NCI-H1694 treated with DMSO at 0.1 percent for 48 hours (cell line): Measurements from ENCODE around the gene TCF21.

ENCODE experiments used
- DNase-seq: peaks from one replicate; lab custom pipeline; 2025; lab: John Stamatoyannopoulos, UW

The TCF21 gene

DNA sequence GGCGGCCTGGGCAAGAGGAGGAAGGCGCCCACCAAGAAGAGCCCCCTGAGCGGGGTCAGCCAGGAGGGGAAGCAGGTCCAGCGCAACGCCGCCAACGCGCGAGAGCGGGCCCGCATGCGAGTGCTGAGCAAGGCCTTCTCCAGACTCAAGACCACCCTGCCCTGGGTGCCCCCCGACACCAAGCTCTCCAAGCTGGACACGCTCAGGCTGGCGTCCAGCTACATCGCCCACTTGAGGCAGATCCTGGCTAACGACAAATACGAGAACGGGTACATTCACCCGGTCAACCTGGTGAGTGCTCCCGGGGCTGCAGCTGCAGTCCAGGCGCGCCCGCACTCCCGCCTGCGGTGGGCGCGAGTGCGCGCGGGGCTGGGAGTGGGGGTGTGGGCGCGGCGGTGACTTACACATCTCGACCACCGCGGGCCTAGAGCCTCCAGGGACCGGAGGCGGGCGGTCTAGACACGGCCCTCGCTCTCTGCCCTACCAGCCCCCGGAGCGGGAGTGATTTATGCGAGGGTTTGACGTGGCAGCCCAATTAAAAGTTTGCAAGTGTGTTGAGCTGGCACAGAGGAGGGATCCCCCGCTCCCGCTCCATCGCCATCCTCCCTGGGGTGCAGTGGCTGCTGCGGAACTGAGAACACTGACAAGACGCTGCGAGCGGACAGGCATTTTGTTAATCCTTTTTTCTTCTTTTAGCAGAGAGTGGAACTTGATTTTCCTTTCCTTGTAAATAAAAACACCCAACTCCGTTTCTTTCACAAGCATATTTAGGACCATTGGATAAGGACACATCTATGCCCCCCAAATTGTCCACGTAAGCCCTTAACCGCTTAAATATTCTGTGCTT lies 867 bp downstream of the TCF21 start:
- no peak for DNase-seq

DNA sequence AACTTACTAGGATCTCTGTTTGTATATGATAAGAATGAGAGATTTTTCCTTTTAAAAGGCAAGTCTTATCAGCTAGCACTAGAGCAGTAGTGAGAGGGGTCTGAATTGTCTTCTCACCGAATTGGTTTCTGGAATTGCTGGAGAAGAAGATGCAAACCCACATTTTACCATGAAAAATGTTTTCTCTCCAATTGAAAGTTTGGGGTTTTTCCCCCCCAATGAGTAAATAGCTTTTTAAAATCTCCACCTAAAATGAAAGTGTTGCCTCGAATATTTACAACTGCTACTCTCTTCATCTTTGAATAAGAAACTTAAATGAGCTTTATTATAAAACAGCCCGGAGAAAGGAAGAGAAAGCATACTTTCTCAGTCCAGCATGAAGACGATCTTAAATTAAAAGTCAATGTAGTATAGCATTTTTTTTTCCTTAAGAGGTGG lies 1.8 kb downstream of the TCF21 start:
- no peak for DNase-seq

GRCh38 chr6:133891149-133891926 lies 2.4 kb downstream of the TCF21 start:
- peak; percentile 21 for DNase-seq

- no peak for DNase-seq
These were observed 3.3 kb downstream of the TCF21 start for GRCh38 chr6:133891927-133892812.

- DNase-seq, result no peak
These were observed 4.1 kb downstream of the TCF21 start for GRCh38 chr6:133892813-133893691.

DNA sequence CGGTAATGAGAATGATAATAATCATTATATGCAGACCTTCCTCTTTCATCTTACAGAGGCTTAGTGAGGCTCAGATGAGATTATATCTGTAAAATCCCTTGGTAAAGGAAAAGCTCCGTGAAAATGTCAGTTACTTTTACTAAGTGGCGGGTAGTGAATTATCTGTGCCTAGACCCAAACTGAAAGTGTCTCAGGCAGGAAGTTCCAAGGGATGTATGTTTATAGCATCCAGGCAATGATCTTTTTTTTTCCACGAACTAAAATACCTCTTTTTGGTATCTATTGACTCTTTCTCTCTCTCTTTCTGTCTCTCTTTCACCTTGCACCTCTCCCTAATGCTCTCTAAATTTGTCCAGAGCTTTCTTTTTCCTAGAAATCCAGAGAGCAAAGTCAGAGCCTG lies 5.0 kb downstream of the TCF21 start:
- no peak for DNase-seq

DNA sequence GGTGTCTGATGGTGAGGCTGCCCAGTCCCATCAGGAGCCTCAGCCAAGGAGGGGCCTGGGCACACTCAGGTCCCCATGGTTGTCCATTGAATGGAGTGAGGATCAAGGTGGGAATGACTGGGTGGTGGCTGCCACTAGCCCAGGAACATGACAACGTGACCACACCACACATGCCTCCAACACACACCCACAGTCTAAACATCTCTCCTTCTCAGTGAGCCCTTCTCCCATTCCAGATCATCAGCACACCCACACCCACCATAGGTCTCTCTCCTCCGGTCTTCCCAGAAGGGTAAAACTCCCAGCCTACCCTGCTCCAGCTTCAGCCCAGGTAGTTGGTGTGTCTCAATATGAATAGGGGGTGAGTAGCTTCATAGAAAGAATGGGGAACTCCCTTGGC lies 5.5 kb downstream of the TCF21 start:
- no peak for DNase-seq

- no peak for DNase-seq
These were observed 6.0 kb downstream of the TCF21 start for GRCh38 chr6:133894795-133895358.

DNA sequence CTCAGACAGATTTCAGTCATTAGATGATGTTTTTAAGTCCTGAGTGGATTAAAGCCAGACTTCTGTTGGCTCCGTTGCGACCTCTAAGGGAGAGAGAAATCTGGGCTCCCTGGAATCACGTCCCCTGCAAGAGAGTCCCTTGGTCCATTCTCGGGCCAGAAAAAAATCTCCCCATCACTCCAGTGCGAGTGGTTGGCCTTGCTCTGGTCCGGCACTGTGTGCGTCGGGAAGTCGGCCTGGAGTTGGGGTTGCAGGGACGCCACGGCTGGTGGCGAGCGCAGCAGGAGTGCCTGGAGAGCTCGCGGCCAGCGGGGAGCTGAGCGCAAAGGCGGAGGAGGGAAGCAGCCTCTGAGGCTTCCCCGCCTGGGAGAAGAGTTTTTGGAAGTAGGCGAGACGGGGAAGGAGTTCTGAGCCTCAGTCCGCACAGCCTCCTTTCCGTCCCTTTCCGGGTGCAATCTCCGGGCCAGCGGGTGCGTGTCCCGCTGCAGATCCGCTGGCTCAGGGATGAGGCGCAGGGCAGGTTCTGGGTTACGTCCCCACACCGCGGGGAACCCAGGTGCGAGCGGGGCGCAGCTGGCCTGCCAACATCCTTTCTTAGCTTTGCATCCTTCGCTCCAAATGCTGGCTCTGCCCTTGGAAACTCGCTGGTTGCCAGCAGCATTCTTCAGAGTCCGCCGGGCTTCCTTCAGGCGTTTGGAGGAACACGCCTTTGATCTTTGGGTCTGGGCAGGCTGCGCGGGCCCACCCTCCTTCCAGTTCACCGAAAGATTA lies 6.8 kb downstream of the TCF21 start:
- DNase-seq, result no peak

DNA sequence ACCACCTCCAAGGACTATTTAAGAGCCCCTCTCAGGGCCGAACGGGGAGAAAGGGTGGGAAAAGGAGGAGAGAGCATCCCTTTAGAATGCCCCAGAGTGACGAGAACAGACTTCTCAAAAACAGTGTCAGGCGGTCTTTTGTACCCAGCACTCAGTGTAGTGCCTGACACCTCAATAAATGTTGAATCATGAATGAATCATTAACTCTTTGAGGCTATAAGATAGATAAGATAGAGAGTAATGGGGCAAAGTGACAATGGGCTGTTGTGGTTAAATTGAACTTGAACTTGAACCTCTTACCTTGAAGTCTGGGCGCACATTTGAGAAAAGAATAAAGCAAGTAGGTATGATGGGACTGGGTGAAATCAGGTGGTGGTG lies 7.4 kb downstream of the TCF21 start:
- no peak for DNase-seq

- DNase-seq, result no peak
These were observed 9.3 kb downstream of the TCF21 start for GRCh38 chr6:133898263-133898662.

DNA sequence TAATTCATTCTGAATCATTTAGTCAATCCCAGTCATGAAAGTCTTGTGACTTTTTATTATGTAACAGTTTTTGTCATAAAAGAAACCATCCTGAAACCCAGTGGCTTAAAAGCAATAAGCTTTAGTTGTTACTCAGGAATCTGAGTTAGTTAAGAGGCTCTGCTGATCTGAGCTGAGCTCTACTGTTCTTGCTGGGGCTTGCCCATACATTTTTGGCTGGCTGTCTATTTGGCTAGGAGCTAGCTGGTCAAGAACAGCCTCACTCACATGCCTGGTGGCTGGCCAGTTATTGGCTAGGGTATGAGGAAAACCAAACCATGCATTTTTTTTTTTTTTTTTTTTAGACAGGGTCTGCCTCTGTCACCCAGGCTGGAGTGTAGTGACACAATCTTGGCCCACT lies 10.6 kb downstream of the TCF21 start:
- no peak for DNase-seq

- no peak for DNase-seq
These were observed 14.9 kb downstream of the TCF21 start for GRCh38 chr6:133903855-133904254.

- DNase-seq, result no peak
These were observed 17.1 kb downstream of the TCF21 start for GRCh38 chr6:133906050-133906449.

- DNase-seq, result peak; percentile 78
These were observed 27.8 kb downstream of the TCF21 start for GRCh38 chr6:133916650-133917151.

- DNase-seq, result no peak
These were observed 28.9 kb downstream of the TCF21 start for GRCh38 chr6:133917781-133918180.

- DNase-seq, result no peak
These were observed 29.5 kb downstream of the TCF21 start for GRCh38 chr6:133918208-133918930.

DNA sequence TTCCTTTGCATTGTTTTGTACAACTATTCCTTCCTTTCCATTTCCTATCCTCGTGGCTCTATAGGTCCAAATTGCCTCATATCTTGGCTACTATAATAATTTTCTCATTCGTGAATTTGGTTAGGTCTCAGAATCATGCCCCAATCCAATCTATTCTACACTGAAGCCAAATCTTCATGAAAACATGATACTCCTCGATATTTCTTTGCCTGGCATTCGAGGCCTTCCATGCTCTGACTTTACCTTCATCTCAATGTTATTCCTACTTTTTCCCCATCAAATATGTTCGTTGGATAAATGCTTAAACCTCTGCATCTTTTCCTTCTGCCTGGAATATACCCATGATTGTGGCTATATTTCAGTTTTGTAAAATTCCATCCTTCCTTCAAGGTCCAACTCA lies 30.4 kb downstream of the TCF21 start:
- no peak for DNase-seq

DNA sequence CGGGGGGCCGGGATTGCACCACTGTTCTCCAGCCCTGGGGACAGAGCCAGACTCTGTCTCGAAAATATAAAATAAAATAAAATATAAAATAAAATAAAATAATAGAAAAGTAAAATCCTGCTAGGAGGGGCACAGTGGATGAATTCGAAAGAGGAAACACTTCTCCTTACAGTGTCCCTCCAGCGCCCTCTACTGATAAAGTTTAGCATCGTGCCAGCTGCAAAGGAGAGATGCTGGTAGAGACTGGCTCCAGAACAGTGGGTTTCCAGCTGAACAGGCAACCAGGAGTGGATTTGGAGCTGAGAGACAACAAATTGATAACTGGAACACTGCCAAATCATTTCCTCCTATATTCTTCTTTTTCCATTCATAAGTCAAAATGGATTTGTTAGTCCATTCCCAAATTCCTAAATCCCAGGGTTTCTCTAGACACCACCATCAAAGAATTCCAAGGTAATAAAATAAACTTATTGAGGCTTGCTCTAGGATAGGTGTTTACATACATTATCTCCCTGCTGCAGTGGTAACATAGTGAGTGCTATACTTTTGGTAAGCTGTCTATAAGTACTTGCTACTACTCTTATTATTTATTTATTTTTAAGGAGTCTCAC lies 32.4 kb downstream of the TCF21 start:
- DNase-seq, result peak; percentile 53
